ENCODE data around the gene VAMP1.

VAMP1 gene

DNA sequence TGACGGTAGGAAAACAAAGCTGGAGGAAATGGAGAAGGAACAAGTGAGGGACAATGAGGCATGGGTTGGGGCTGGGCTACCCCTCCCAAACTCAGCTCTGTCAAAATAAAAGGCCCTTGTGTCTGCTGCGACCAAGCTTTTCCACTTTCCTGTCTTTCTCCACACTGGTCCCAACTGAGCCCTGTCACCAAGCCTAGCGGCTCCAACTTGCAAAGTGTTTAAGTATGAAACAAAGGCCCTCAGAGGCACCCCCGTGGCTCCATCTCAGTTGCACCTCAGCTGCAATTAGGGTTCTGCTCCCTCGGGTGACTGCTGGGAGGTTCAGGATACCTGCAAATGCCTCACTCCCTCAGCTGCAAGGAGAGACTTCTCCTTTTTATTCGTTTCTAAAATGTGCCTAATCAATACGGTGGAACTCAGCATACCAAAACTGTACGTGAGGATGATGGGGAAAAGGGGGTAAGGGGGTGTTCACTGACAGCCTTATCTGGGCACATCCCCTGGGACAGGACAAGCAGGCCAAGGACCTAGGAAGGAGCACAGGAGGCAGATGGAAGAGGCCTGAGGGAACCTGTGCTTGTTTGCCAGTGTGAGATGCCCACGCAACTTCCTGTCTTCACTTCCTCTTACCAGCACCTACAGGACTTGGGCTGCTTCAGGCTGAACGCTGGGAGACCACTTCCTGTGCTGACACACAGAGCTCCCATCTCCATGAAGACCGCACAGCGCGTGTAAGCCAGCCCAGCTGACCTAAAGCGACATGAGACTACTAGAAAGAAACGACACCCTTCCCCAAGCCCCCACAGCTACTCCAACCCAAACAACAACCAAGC is 8.9 kb downstream of the VAMP1 start:
- POLR2A ChIA-PET: interaction anchor here (0.6 to 4.2 kb wide), 8 partner anchors 7 to 74 kb away, joined by 3 to 73 read pairs (median 6); partner anchors contain the start of genes TAPBPL and VAMP1

GRCh38 chr12:6460751-6461371 is 9.6 kb downstream of the VAMP1 start:
- POLR2A ChIA-PET: interaction anchor here (0.5 to 4.2 kb wide), 8 partner anchors 8 to 244 kb away, joined by 3 to 73 read pairs (median 6); partner anchors contain the start of genes TAPBPL and VAMP1
- TF ChIP-seq, protein P1, sequence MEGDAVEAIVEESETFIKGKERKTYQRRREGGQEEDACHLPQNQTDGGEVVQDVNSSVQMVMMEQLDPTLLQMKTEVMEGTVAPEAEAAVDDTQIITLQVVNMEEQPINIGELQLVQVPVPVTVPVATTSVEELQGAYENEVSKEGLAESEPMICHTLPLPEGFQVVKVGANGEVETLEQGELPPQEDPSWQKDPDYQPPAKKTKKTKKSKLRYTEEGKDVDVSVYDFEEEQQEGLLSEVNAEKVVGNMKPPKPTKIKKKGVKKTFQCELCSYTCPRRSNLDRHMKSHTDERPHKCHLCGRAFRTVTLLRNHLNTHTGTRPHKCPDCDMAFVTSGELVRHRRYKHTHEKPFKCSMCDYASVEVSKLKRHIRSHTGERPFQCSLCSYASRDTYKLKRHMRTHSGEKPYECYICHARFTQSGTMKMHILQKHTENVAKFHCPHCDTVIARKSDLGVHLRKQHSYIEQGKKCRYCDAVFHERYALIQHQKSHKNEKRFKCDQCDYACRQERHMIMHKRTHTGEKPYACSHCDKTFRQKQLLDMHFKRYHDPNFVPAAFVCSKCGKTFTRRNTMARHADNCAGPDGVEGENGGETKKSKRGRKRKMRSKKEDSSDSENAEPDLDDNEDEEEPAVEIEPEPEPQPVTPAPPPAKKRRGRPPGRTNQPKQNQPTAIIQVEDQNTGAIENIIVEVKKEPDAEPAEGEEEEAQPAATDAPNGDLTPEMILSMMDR (IDR thresholded peaks at IDR 0.05; ENCODE audit: control extremely low read depth, extremely low read depth, low read depth, missing control alignments): no peak
- DNase-seq (ENCODE audit: extremely low spot score): no peak
- CTCF ChIA-PET: interaction anchor here (1.1 to 8.0 kb wide), 12 partner anchors 9 to 102 kb away, joined by 3 to 84 read pairs (median 6); partner anchors contain the start of genes CD27, TAPBPL and VAMP1

More for the DNA sequence above, 8.9 kb downstream of the VAMP1 start:
- peak; percentile 84 for DNase-seq (ENCODE audit: extremely low spot score)
- TF ChIP-seq, protein P1 (IDR thresholded peaks at IDR 0.05; ENCODE audit: control extremely low read depth, extremely low read depth, low read depth, missing control alignments): no peak
- CTCF ChIA-PET: interaction anchor here (1.1 to 8.0 kb wide), 13 partner anchors 9 to 96 kb away, joined by 3 to 84 read pairs (median 7); partner anchors contain the start of genes CD27, MRPL51, TAPBPL and VAMP1

DNA sequence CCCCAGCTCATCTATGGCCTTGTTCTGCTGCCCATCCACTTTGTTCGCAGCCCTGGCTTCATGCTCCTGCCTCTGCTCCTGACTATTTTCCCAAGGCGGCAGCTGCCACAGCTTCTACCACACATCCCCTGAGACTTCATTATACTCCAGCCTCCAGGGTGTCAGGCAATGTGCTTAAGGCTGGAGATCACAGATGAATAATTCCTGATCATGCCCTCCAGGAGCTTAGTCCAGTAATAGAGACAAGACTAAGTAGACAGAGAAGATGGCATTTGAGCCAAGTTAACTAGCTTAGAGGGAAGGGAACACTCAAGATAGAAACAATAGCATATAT is 11.5 kb downstream of the VAMP1 start:
- ChIA-PET POLR2A (interaction anchor here (1.0 to 4.2 kb wide), 3 partner anchors 11 to 35 kb away, joined by 3 to 73 read pairs (median 4); partner anchors contain the start of gene VAMP1), CTCF (interaction anchor here (1.0 to 8.0 kb wide), 6 partner anchors 11 to 35 kb away, joined by 3 to 84 read pairs (median 4); partner anchors contain the start of genes CD27 and VAMP1)
- no peak for DNase-seq (ENCODE audit: extremely low spot score)
- TF ChIP-seq, protein P1 (IDR thresholded peaks at IDR 0.05; ENCODE audit: control extremely low read depth, extremely low read depth, low read depth, missing control alignments): no peak

- POLR2A ChIA-PET: interaction anchor here (0.6 to 4.2 kb wide), 6 partner anchors 11 to 35 kb away, joined by 3 to 73 read pairs (median 4); partner anchors contain the start of gene VAMP1
- TF ChIP-seq, protein P1 (IDR thresholded peaks at IDR 0.05; ENCODE audit: control extremely low read depth, extremely low read depth, low read depth, missing control alignments): no peak
- CTCF ChIA-PET: interaction anchor here (1.0 to 8.0 kb wide), 6 partner anchors 12 to 34 kb away, joined by 3 to 84 read pairs (median 4); partner anchors contain the start of genes CD27 and VAMP1
- no peak for DNase-seq (ENCODE audit: extremely low spot score)
Measured at GRCh38 chr12:6458281-6459003, 12.0 kb downstream of the VAMP1 start.

DNA sequence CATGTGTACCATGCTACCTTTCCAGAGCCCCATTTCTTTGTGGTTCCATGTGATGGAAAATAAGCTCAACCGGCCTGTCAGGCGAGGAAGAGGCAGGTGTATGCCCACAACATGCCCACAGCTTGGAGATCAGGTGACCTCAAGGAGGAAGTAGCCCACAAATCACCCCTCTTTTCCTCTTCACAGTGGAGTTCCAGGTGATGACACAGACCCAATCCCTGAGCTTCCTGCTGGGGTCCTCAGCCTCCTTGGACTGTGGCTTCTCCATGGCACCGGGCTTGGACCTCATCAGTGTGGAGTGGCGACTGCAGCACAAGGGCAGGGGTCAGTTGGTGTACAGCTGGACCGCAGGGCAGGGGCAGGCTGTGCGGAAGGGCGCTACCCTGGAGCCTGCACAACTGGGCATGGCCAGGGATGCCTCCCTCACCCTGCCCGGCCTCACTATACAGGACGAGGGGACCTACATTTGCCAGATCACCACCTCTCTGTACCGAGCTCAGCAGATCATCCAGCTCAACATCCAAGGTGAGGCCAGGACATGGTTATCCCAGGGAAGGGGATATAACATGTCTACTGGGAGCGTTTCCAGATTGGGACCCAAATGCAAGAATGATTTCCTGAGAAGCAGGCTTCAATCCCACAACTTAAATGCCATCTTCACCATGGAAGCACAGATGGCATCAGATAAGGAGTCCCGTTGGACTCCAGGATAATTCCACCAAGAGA is 13.1 kb downstream of the VAMP1 start:
- TF ChIP-seq, protein P1 (IDR thresholded peaks at IDR 0.05; ENCODE audit: control extremely low read depth, extremely low read depth, low read depth, missing control alignments): no peak
- ChIA-PET POLR2A (interaction anchor here (0.7 to 1.7 kb wide), 3 partner anchors 10 to 16 kb away, joined by 3 to 5 read pairs (median 4); partner anchors contain the start of gene VAMP1), CTCF (interaction anchor here (1.1 to 9.5 kb wide), 6 partner anchors 8 to 41 kb away, joined by 3 to 84 read pairs (median 6); partner anchors contain the start of gene VAMP1)
- no peak for DNase-seq (ENCODE audit: extremely low spot score)

Measured in GM10248 (cell line).